Activated naive CD4-positive, alpha-beta T cell treated with anti-CD3 and anti-CD28 coated beads, Interleukin-2, amount 50 U/mL, for 16 hours (primary cell): Measurements from ENCODE around the gene PLXNA3.

Experiments used
- DNase-seq: peaks from one replicate; pipeline ENCODE4 v3.0.0-alpha.2; 2020

Gene PLXNA3

GRCh38 chrX:154458116-154458953 is at the start of gene PLXNA3:
TSS of gene PLXNA3 (plus strand) at chrX:154458281. CDS start at chrX:154460184, 1,903 bp downstream.
- peak; percentile 69 for DNase-seq

- DNase-seq, result no peak
These were observed 49.3 kb upstream of the PLXNA3 start for GRCh38 chrX:154408659-154409221.

- no peak for DNase-seq
These were observed 48.7 kb upstream of the PLXNA3 start, which contains the start of gene DNASE1L1 for GRCh38 chrX:154409222-154409871. TSS of gene DNASE1L1 (minus strand) at chrX:154409254. CDS start at chrX:154405568, 3,686 bp downstream.

DNA sequence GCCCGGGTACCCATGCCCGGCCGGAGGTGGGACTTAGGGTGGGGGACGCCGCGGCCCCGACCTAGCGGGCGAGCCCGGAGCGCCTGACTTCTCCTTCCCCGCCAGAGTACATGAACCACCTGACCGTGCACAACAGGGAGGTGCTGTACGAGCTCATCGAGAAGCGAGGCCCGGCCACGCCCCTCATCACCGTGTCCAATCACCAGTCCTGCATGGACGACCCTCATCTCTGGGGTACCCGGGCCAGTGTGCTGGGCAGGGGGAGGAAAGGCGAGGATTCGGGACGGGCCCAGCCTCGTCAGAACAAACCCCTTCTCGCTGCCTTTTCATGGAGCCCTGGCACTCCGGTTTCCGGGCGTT is 46.1 kb upstream of the PLXNA3 start:
- peak; percentile 58 for DNase-seq

DNA sequence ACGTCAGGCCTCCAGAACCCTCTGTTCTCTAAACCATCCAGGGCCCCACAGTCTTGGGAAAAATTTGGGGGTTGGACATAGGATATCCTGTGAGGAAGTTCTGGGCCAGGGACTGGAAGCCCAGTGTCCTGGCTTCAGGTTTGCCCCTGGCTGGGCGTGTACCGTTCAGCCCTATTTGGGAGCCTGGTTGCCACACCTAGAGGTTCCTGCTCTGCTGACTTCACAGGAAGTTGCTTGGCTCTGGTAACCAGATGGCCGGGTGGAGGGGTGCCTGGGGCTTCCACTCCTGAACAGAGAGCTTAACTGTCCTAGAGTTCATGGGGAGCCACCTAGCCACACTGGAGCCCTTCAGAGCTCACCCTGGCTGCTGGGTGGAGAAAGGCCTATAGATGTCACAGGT is 45.6 kb upstream of the PLXNA3 start:
- DNase-seq, result no peak

DNA sequence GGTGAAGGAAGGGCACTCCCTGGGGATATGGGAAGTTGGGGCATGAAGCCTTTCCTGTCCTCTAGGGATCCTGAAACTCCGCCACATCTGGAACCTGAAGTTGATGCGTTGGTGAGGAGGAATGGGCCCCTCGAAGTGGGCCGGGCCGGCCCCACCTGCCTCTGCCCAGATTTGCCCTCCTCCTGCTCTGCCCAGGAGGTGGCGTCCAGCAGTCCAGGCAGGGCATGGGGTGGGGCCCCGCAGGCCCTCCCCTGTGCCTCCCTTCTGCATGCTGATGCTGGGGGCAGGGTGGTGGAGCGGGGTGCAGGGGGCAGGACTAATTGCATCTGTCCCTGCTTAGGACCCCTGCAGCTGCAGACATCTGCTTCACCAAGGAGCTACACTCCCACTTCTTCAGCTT is 44.9 kb upstream of the PLXNA3 start:
- DNase-seq, result no peak

DNA sequence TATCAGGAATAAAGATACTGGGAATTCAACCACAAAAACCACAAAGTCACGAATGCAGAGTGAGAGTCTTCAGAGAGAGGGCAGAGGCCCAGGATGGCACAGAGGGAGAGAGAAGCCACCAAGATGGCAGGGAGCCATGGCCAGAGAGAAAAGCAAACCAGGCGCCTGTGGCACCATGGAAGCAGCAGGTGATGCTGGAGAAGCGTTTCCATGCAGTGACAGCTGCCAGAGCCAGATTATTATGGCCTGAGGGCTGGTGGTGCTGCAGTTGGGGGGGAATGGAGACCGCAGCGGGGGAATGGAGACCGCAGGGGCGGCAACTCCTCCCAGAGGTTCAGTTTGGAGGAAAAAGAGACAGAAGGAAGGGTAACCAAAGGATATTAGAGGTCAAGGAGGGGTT is 40.9 kb upstream of the PLXNA3 start:
- no peak for DNase-seq

GRCh38 chrX:154419189-154419588 is 38.9 kb upstream of the PLXNA3 start:
- no peak for DNase-seq

GRCh38 chrX:154419688-154420401 is 38.2 kb upstream of the PLXNA3 start:
- no peak for DNase-seq

GRCh38 chrX:154420402-154420756 is 37.7 kb upstream of the PLXNA3 start:
- DNase-seq, result no peak

- no peak for DNase-seq
These were observed 30.9 kb upstream of the PLXNA3 start for GRCh38 chrX:154426916-154427770.

- DNase-seq, result peak; percentile 89
These were observed 29.6 kb upstream of the PLXNA3 start, which contains the start of gene ATP6AP1 for GRCh38 chrX:154428176-154429171. TSS of gene ATP6AP1 (plus strand) at chrX:154428677. CDS start at chrX:154428693, 16 bp downstream.

- no peak for DNase-seq
These were observed 28.4 kb upstream of the PLXNA3 start for GRCh38 chrX:154429711-154430110.

- no peak for DNase-seq
These were observed 27.6 kb upstream of the PLXNA3 start for GRCh38 chrX:154430479-154430878.

GRCh38 chrX:154430916-154431315 is 27.2 kb upstream of the PLXNA3 start:
- DNase-seq, result no peak

DNA sequence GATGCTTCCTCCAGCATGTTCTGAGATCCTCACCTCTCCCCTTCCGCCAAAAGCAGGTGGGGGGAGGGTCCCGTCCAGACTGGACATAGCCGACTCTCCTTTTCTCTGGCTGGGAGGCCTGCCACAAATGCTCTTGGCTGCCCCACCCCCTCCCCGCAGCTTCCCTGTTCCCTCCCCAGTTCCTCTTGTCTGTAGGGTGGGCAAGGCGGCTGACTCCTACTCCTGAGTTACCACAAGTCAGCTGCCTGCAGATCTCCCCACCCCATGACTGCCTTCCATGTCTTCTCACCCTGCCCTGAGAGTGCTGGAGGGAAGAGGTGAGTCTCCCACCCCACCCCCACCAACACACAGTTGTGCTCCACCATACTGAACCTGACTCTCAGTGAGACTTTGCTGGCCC is 26.7 kb upstream of the PLXNA3 start:
- no peak for DNase-seq

- no peak for DNase-seq
These were observed 25.9 kb upstream of the PLXNA3 start for GRCh38 chrX:154432210-154432609.

- no peak for DNase-seq
These were observed 24.5 kb upstream of the PLXNA3 start for GRCh38 chrX:154433605-154434004.

DNA sequence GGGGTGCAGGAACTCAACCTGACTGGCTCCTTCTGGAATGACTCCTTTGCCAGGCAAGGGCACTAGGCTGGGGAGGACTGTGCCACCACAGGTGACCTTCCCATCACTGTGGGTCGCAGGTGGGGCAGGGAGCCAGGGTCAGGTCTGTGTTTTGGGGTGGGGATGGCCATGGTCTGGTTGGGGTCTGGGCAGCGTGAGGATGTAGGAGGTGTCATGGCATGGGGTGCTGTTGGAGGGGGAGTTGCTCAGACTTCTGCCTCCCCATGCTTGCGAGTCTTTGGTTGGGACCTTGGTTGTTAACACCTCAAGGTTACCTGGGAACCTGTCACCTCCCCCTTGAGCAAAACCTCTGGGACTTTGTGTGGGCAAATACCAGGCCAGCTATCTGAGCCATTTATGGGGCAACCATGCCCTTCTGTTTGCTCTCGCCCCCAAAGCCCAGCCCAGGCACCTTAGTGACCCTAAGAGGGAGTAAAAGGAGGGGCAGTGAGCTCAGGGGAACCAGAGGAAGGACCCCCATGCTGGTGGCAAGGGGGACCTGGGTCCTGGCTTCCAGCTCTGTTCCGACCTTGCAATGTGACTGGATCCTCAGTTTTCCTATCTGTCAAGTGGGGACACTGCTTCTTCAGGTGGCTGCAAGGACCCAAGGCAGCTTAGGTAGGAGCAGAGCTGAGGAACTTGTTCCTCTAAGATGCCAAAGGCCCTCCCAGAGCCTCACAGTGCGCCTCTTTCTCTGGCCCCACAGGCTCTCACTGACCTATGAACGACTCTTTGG is 23.5 kb upstream of the PLXNA3 start:
- no peak for DNase-seq

- no peak for DNase-seq
These were observed 22.8 kb upstream of the PLXNA3 start for GRCh38 chrX:154435171-154435733.
